Measurements from ENCODE around the gene BPIFA1.

The BPIFA1 gene

GRCh38 chr20:33235696-33236095, at the start of gene BPIFA1:
Gene BPIFA1 (plus strand): TSS chr20:33235996. CDS start chr20:33237712, 1,716 bp downstream.
- POLR2A ChIA-PET, result no interaction called here
- DNase-seq (ENCODE audit: extremely low spot score), result no peak
- CTCF ChIA-PET, result no interaction called here
- TF ChIP-seq ELF4 (IDR thresholded peaks at IDR 0.05), result no peak
- no peak for TF ChIP-seq BHLHE40 (IDR thresholded peaks at IDR 0.05; ENCODE audit: borderline replicate concordance)
- TF ChIP-seq ZNF384 (IDR thresholded peaks at IDR 0.05), result no peak
- TF ChIP-seq NFRKB (IDR thresholded peaks at IDR 0.05), result no peak
- no peak for TF ChIP-seq SUZ12 (IDR thresholded peaks at IDR 0.05)
- no peak for TF ChIP-seq SP1 (IDR thresholded peaks at IDR 0.05)
- no peak for TF ChIP-seq LEF1 (IDR thresholded peaks at IDR 0.05; ENCODE audit: borderline replicate concordance)
- no peak for TF ChIP-seq TARDBP (IDR thresholded peaks at IDR 0.05)
- no peak for TF ChIP-seq FOXM1 (IDR thresholded peaks at IDR 0.05; ENCODE audit: borderline replicate concordance)
- no peak for TF ChIP-seq L3MBTL2 (conservative IDR thresholded peaks at IDR 0.05)
- TF ChIP-seq ARNT (IDR thresholded peaks at IDR 0.05), result no peak
- no peak for TF ChIP-seq HDGF (IDR thresholded peaks at IDR 0.05; ENCODE audit: borderline replicate concordance)
- TF ChIP-seq PKNOX1 (IDR thresholded peaks at IDR 0.05), result no peak
- TF ChIP-seq FOXK2 (IDR thresholded peaks at IDR 0.05), result no peak
- TF ChIP-seq FOXA1 (IDR thresholded peaks at IDR 0.05), result no peak
- TF ChIP-seq CTBP1 (IDR thresholded peaks at IDR 0.05; ENCODE audit: borderline replicate concordance), result no peak

- DNase-seq (ENCODE audit: extremely low spot score), result no peak
- TF ChIP-seq HDGF (IDR thresholded peaks at IDR 0.05; ENCODE audit: borderline replicate concordance) (no peak), BHLHE40 (IDR thresholded peaks at IDR 0.05; ENCODE audit: borderline replicate concordance) (no peak), PKNOX1 (IDR thresholded peaks at IDR 0.05) (no peak), FOXM1 (IDR thresholded peaks at IDR 0.05; ENCODE audit: borderline replicate concordance) (no peak), SP1 (IDR thresholded peaks at IDR 0.05) (no peak), ARNT (IDR thresholded peaks at IDR 0.05) (no peak), NFRKB (IDR thresholded peaks at IDR 0.05) (no peak), SUZ12 (IDR thresholded peaks at IDR 0.05) (no peak), CTBP1 (IDR thresholded peaks at IDR 0.05; ENCODE audit: borderline replicate concordance) (no peak), ZNF384 (IDR thresholded peaks at IDR 0.05) (no peak), TARDBP (IDR thresholded peaks at IDR 0.05) (no peak), FOXA1 (IDR thresholded peaks at IDR 0.05) (no peak), LEF1 (IDR thresholded peaks at IDR 0.05; ENCODE audit: borderline replicate concordance) (no peak), L3MBTL2 (conservative IDR thresholded peaks at IDR 0.05) (no peak), FOXK2 (IDR thresholded peaks at IDR 0.05) (no peak), ELF4 (IDR thresholded peaks at IDR 0.05) (no peak)
- ChIA-PET CTCF (interaction anchor here (0.6 kb wide), 1 partner anchor 31 kb away, joined by 3 read pairs; no protein-coding TSS in a partner anchor), POLR2A (no interaction called here)
These were observed 48.3 kb upstream of the BPIFA1 start for GRCh38 chr20:33187491-33187890.

GRCh38 chr20:33188421-33188820, 47.4 kb upstream of the BPIFA1 start:
- DNase-seq (ENCODE audit: extremely low spot score), result no peak
- POLR2A ChIA-PET, result no interaction called here
- CTCF ChIA-PET, result no interaction called here
- no peak for TF ChIP-seq ELF4 (IDR thresholded peaks at IDR 0.05)
- no peak for TF ChIP-seq CTBP1 (IDR thresholded peaks at IDR 0.05; ENCODE audit: borderline replicate concordance)
- no peak for TF ChIP-seq NFRKB (IDR thresholded peaks at IDR 0.05)
- TF ChIP-seq HDGF (IDR thresholded peaks at IDR 0.05; ENCODE audit: borderline replicate concordance), result no peak
- no peak for TF ChIP-seq BHLHE40 (IDR thresholded peaks at IDR 0.05; ENCODE audit: borderline replicate concordance)
- no peak for TF ChIP-seq SP1 (IDR thresholded peaks at IDR 0.05)
- no peak for TF ChIP-seq ZNF384 (IDR thresholded peaks at IDR 0.05)
- no peak for TF ChIP-seq FOXA1 (IDR thresholded peaks at IDR 0.05)
- TF ChIP-seq FOXM1 (IDR thresholded peaks at IDR 0.05; ENCODE audit: borderline replicate concordance), result no peak
- TF ChIP-seq PKNOX1 (IDR thresholded peaks at IDR 0.05), result no peak

GRCh38 chr20:33191484-33191883, 44.3 kb upstream of the BPIFA1 start:
- ChIA-PET CTCF (no interaction called here), POLR2A (no interaction called here)
- TF ChIP-seq BHLHE40 (IDR thresholded peaks at IDR 0.05; ENCODE audit: borderline replicate concordance) (no peak), NFRKB (IDR thresholded peaks at IDR 0.05) (no peak)
- DNase-seq (ENCODE audit: extremely low spot score), result no peak

GRCh38 chr20:33191955-33192354, 43.8 kb upstream of the BPIFA1 start:
- CTCF ChIA-PET, result no interaction called here

More at GRCh38 chr20:33191955-33192354, 43.8 kb upstream of the BPIFA1 start:
- TF ChIP-seq BHLHE40 (IDR thresholded peaks at IDR 0.05; ENCODE audit: borderline replicate concordance), result no peak
- TF ChIP-seq LEF1 (IDR thresholded peaks at IDR 0.05; ENCODE audit: borderline replicate concordance), result no peak
- no peak for TF ChIP-seq PKNOX1 (IDR thresholded peaks at IDR 0.05)
- no peak for TF ChIP-seq SUZ12 (IDR thresholded peaks at IDR 0.05)
- TF ChIP-seq ZNF384 (IDR thresholded peaks at IDR 0.05), result no peak
- TF ChIP-seq HDGF (IDR thresholded peaks at IDR 0.05; ENCODE audit: borderline replicate concordance), result no peak
- no peak for TF ChIP-seq CTBP1 (IDR thresholded peaks at IDR 0.05; ENCODE audit: borderline replicate concordance)
- DNase-seq (ENCODE audit: extremely low spot score), result no peak
- POLR2A ChIA-PET, result no interaction called here

All from HEK293T (cell line).